HEK293 (cell line): ENCODE results near the gene GALNT13.

ENCODE experiments used
- CTCF ChIA-PET: fragments of 350-600 bp; formaldehyde crosslinking; extraction: SDS; loops from one replicate; lab custom pipeline; 2021; ENCODE audit warnings: antibody characterized with exemption; lab: Yijun Ruan, JAX
- POLR2A ChIA-PET: fragments of 300-600 bp; formaldehyde crosslinking; extraction: SDS; loops from one replicate; lab custom pipeline; 2020; ENCODE audit warnings: antibody characterized with exemption, inconsistent platforms; lab: Yijun Ruan, JAX
- H3K27ac ChIP-seq: fragments of 200-500 bp; sonication (Bioruptor generic); 2 replicates; pipeline ENCODE4 v1.5.1; 2014; ENCODE audit warnings: low read depth, low read length, control low read depth, inconsistent platforms; ENCODE audit errors: extremely low read depth
- H3K36me3 ChIP-seq, 2 experiments: fragments of 200-500 bp in 1 of 2; sonication (Bioruptor generic) in 1 of 2; 1 replicate in 1 of 2; 2 replicates in 1 of 2; pipeline ENCODE4 v1.5.1; 2014 to 2017; ENCODE audit warnings: inconsistent platforms in 2 of 2, low read length in 2 of 2; ENCODE audit not compliant: control insufficient read depth in 2 of 2, insufficient read depth in 1 of 2
- H3K4me1 ChIP-seq: fragments of 200-500 bp; sonication (Bioruptor generic); 2 replicates; pipeline ENCODE4 v1.5.1; 2014; ENCODE audit warnings: mild to moderate bottlenecking, low read length, inconsistent platforms; ENCODE audit not compliant: control insufficient read depth, insufficient read depth
- H3K4me3 ChIP-seq: 2 replicates; pipeline ENCODE4 v1.5.1; 2011; ENCODE audit warnings: low read depth, mild to moderate bottlenecking, control low read depth, low read length, moderate library complexity
- H3K9me3 ChIP-seq: fragments of 200-500 bp; sonication (Bioruptor generic); 2 replicates; pipeline ENCODE4 v1.5.1; 2014; ENCODE audit warnings: low read depth, low read length, inconsistent platforms; ENCODE audit not compliant: control insufficient read depth, insufficient read depth
- KLF16 ChIP-seq: fragments of 450-650 bp; formaldehyde crosslinking; IDR thresholded peaks from 2 replicates; pipeline ENCODE4 v1.5.1; 2017; ENCODE audit warnings: missing biosample characterization, missing genetic modification characterization
- KLF7 ChIP-seq: fragments of 450-650 bp; formaldehyde crosslinking; IDR thresholded peaks from 2 replicates; pipeline ENCODE4 v1.5.1; 2016; ENCODE audit warnings: missing biosample characterization, missing genetic modification characterization, borderline replicate concordance
- MZF1 ChIP-seq: fragments of 450-650 bp; formaldehyde crosslinking; IDR thresholded peaks from 2 replicates; pipeline ENCODE4 v1.5.1; 2017; ENCODE audit warnings: missing biosample characterization, missing genetic modification characterization, borderline replicate concordance
- ZBTB44 ChIP-seq: fragments of 450-650 bp; IDR thresholded peaks from 2 replicates; pipeline ENCODE4 v1.5.1; 2018; ENCODE audit warnings: missing biosample characterization, mild to moderate bottlenecking, missing genetic modification characterization
- ZBTB49 ChIP-seq: fragments of 450-650 bp; formaldehyde crosslinking; IDR thresholded peaks from 2 replicates; pipeline ENCODE4 v1.5.1; 2016; ENCODE audit warnings: missing biosample characterization, missing genetic modification characterization, low read depth
- ZBTB7A ChIP-seq: fragments of 450-650 bp; formaldehyde crosslinking; IDR thresholded peaks from 2 replicates; pipeline ENCODE4 v1.5.1; 2016; ENCODE audit warnings: low read depth, missing biosample characterization, missing genetic modification characterization
- ZEB2 ChIP-seq: fragments of 450-650 bp; formaldehyde crosslinking; IDR thresholded peaks from 2 replicates; pipeline ENCODE4 v1.5.1; 2016; ENCODE audit warnings: missing biosample characterization, missing genetic modification characterization
- ZNF2 ChIP-seq: fragments of 450-650 bp; formaldehyde crosslinking; IDR thresholded peaks from 2 replicates; pipeline ENCODE4 v1.5.1; 2016; ENCODE audit warnings: missing biosample characterization, missing genetic modification characterization
- ZNF404 ChIP-seq: fragments of 450-650 bp; formaldehyde crosslinking; IDR thresholded peaks from 2 replicates; pipeline ENCODE4 v1.5.1; 2017; ENCODE audit warnings: missing biosample characterization, missing genetic modification characterization
- ZNF473 ChIP-seq: fragments of 450-650 bp; formaldehyde crosslinking; IDR thresholded peaks from 2 replicates; pipeline ENCODE4 v1.5.1; 2017; ENCODE audit warnings: missing biosample characterization, missing genetic modification characterization
- ZNF501 ChIP-seq: fragments of 450-650 bp; formaldehyde crosslinking; IDR thresholded peaks from 2 replicates; pipeline ENCODE4 v1.5.1; 2016; ENCODE audit warnings: missing biosample characterization, missing genetic modification characterization
- ZNF510 ChIP-seq: fragments of 450-650 bp; formaldehyde crosslinking; IDR thresholded peaks from 2 replicates; pipeline ENCODE4 v1.5.1; 2018; ENCODE audit warnings: mild to moderate bottlenecking, missing genetic modification characterization, missing biosample characterization; ENCODE audit not compliant: insufficient replicate concordance
- ZNF610 ChIP-seq: fragments of 450-650 bp; formaldehyde crosslinking; IDR thresholded peaks from 2 replicates; pipeline ENCODE4 v1.5.1; 2016; ENCODE audit warnings: missing biosample characterization, missing genetic modification characterization, borderline replicate concordance
- ZNF621 ChIP-seq: fragments of 450-650 bp; formaldehyde crosslinking; IDR thresholded peaks from 2 replicates; pipeline ENCODE4 v1.5.1; 2017; ENCODE audit warnings: missing biosample characterization, missing genetic modification characterization
- ZNF623 ChIP-seq: fragments of 450-650 bp; formaldehyde crosslinking; IDR thresholded peaks from 2 replicates; pipeline ENCODE4 v1.5.1; 2016; ENCODE audit warnings: missing biosample characterization, missing genetic modification characterization
- ZNF626 ChIP-seq: fragments of 450-650 bp; sonication (Bioruptor Pico); formaldehyde crosslinking; IDR thresholded peaks from 2 replicates; pipeline ENCODE4 v1.5.1; 2018; ENCODE audit warnings: missing biosample characterization, missing genetic modification characterization, inconsistent platforms
- ZNF785 ChIP-seq: fragments of 450-650 bp; formaldehyde crosslinking; IDR thresholded peaks from 2 replicates; pipeline ENCODE4 v1.5.1; 2016; ENCODE audit warnings: missing biosample characterization, missing genetic modification characterization
- ZNF792 ChIP-seq: fragments of 450-650 bp; formaldehyde crosslinking; IDR thresholded peaks from 2 replicates; pipeline ENCODE4 v1.5.1; 2016; ENCODE audit warnings: missing biosample characterization, missing genetic modification characterization
- ZXDB ChIP-seq: fragments of 450-650 bp; formaldehyde crosslinking; IDR thresholded peaks from 2 replicates; pipeline ENCODE4 v1.5.1; 2016; ENCODE audit warnings: missing biosample characterization, missing genetic modification characterization
- TF ChIP-seq, protein P1 (sequence below): fragments of 450-650 bp; formaldehyde crosslinking; IDR thresholded peaks from 2 replicates; pipeline ENCODE4 v1.5.1; 2016; ENCODE audit warnings: missing biosample characterization, missing genetic modification characterization
- TF ChIP-seq, protein P2 (sequence below): sonication (generic); formaldehyde crosslinking; IDR thresholded peaks from 2 replicates; pipeline ENCODE4 v1.8.1; 2022; ENCODE audit warnings: mild to moderate bottlenecking, moderate library complexity, missing genetic modification reagents

Gene GALNT13

GRCh38 chr2:154032220-154032619 lies 160.5 kb downstream of the GALNT13 start:
- no peak overlapping the region for H3K4me3 ChIP-seq
- no peak overlapping the region for H3K27ac ChIP-seq
- H3K4me1 ChIP-seq = no peaks in the 10 kb centered on the region
- ChIA-PET POLR2A (no interaction called here), CTCF (no interaction called here)
- TF ChIP-seq ZNF510 (tag by site-specific recombination) (no peak), ZNF785 (tag by site-specific recombination) (no peak), ZNF473 (tag by site-specific recombination) (no peak), ZNF2 (tag by site-specific recombination) (no peak), ZXDB (tag by site-specific recombination) (no peak), ZNF623 (tag by site-specific recombination) (no peak)
- TF ChIP-seq, protein P1, sequence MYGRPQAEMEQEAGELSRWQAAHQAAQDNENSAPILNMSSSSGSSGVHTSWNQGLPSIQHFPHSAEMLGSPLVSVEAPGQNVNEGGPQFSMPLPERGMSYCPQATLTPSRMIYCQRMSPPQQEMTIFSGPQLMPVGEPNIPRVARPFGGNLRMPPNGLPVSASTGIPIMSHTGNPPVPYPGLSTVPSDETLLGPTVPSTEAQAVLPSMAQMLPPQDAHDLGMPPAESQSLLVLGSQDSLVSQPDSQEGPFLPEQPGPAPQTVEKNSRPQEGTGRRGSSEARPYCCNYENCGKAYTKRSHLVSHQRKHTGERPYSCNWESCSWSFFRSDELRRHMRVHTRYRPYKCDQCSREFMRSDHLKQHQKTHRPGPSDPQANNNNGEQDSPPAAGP (tag by site-specific recombination) = no peak
- TF ChIP-seq, protein P2, sequence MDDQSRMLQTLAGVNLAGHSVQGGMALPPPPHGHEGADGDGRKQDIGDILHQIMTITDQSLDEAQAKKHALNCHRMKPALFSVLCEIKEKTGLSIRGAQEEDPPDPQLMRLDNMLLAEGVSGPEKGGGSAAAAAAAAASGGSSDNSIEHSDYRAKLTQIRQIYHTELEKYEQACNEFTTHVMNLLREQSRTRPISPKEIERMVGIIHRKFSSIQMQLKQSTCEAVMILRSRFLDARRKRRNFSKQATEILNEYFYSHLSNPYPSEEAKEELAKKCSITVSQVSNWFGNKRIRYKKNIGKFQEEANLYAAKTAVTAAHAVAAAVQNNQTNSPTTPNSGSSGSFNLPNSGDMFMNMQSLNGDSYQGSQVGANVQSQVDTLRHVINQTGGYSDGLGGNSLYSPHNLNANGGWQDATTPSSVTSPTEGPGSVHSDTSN (CRISPR knock-in tag) = no peak
- no peaks in the 10 kb centered on the region for H3K36me3 ChIP-seq
- no peaks in the 10 kb centered on the region for H3K9me3 ChIP-seq

- H3K36me3 ChIP-seq = no peaks in the 10 kb centered on the region
- no peaks in the 10 kb centered on the region for H3K4me1 ChIP-seq
- TF ChIP-seq ZBTB7A (tag by site-specific recombination) (no peak), ZNF610 (no peak), ZNF621 (tag by site-specific recombination) (no peak), ZNF501 (no peak), ZEB2 (no peak), ZBTB44 (tag by site-specific recombination) (no peak), KLF16 (tag by site-specific recombination) (no peak), ZBTB49 (tag by site-specific recombination) (no peak), MZF1 (no peak), ZNF404 (tag by site-specific recombination) (no peak), ZNF626 (no peak), KLF7 (tag by site-specific recombination) (no peak), ZNF792 (tag by site-specific recombination) (no peak)
- H3K9me3 ChIP-seq = no peaks in the 10 kb centered on the region
- POLR2A ChIA-PET = no interaction called here
- H3K4me3 ChIP-seq = no peak overlapping the region
- no peak overlapping the region for H3K27ac ChIP-seq
- CTCF ChIA-PET = no interaction called here
Measured at GRCh38 chr2:154046493-154046892, 174.8 kb downstream of the GALNT13 start.
